Measurements from ENCODE around the gene CD36. TPM values are rescaled to one million over a fixed set of nuclear protein-coding genes. Genes with fewer than 3 reads are reported as not detected.

Gene CD36
- total and polyA plus RNA-seq, 10 of the 15 experiments (the other 5 are each of a cell fraction or from before 2014, with no cell fraction given), result 0.20 to 283 (median 172) TPM

GRCh38 chr7:80724249-80724871 lies 85.9 kb downstream of the CD36 start:
- intact Hi-C loops (cut with micrococcal nuclease; ENCODE audit: unreplicated experiment), result loop anchor here (5.0 kb wide), 1 partner anchor 48 kb away; no protein-coding TSS in a partner anchor
- no peaks in the 10 kb centered on the region for H3K4me1 ChIP-seq (ENCODE audit: control insufficient read depth, insufficient read depth, low read length)
- no peaks in the 10 kb centered on the region for H4K20me1 ChIP-seq (ENCODE audit: control insufficient read depth, insufficient read depth)
- no peak overlapping the region for H3K4me3 ChIP-seq
- RAD21 ChIA-PET (ENCODE audit: unreplicated experiment), result no interaction called here
- no peaks in the 10 kb centered on the region for H3K36me3 ChIP-seq (ENCODE audit: control insufficient read depth in 2 of 2, insufficient read depth in 2 of 2, low read length in 1 of 2)
- CTCF ChIA-PET, result no interaction called here
- no peak for FAIRE-seq
- no peak overlapping the region for H2AFZ ChIP-seq (ENCODE audit: control insufficient read depth, low read depth, low read length)
- in situ Hi-C loops (cut with MboI), result no loop called here
- DNase-seq (ENCODE audit: low read depth, low spot score), result no peak
- SMC1A ChIA-PET (ENCODE audit: uncharacterized antibody, unreplicated experiment), result interaction anchor here (0.7 kb wide), 1 partner anchor 81 kb away, joined by 3 read pairs; no protein-coding TSS in a partner anchor
- H3K27ac ChIP-seq (ENCODE audit: control insufficient read depth, insufficient read depth), result no peak overlapping the region
- no peaks in the 10 kb centered on the region for H3K27me3 ChIP-seq (replicated peaks in 1 of 2; ENCODE audit: control insufficient read depth in 2 of 2, insufficient read depth in 2 of 2, low read length in 1 of 2)
- H3K4me2 ChIP-seq (ENCODE audit: control insufficient read depth, insufficient read depth), result no peak overlapping the region
- BruUV-seq (replicated peaks), result no TSS peak
- no peak for ATAC-seq
- H3K79me2 ChIP-seq (ENCODE audit: control insufficient read depth, insufficient read depth, low read length), result no peaks in the 10 kb centered on the region
- POLR2A ChIA-PET, result no interaction called here
- H3K9me3 ChIP-seq (replicated peaks; ENCODE audit: control insufficient read depth, insufficient read depth, low read length), result no peaks in the 10 kb centered on the region
- H3K9ac ChIP-seq (ENCODE audit: control insufficient read depth, insufficient read depth, low read length), result no peak overlapping the region
- 18% methylated on average over 4 of the region's 4 CpGs for WGBS (ENCODE audit: insufficient coverage, insufficient replicate concordance, low lambda C conversion rate, missing lambda C conversion rate)
- TF ChIP-seq RBBP5 (conservative IDR thresholded peaks at IDR 0.05), result no peak
- TF ChIP-seq EGR1 (IDR thresholded peaks at IDR 0.05; ENCODE audit: borderline replicate concordance in 1 of 2, low read depth in 2 of 2, low read length in 2 of 2), result no peak
- TF ChIP-seq EP300 (IDR thresholded peaks at IDR 0.05; ENCODE audit: borderline replicate concordance in 1 of 2, control insufficient read depth in 1 of 2, low read depth in 2 of 2, low read length in 2 of 2), result no peak
- TF ChIP-seq SPI1 (IDR thresholded peaks at IDR 0.05; ENCODE audit: borderline replicate concordance, insufficient read depth, low read depth, low read length), result no peak
- no peak for TF ChIP-seq NFYB (IDR thresholded peaks at IDR 0.05; ENCODE audit: insufficient read depth, low read depth, low read length)
- no peak for TF ChIP-seq JUNB (IDR thresholded peaks at IDR 0.05)
- no peak for TF ChIP-seq SREBF1 (IDR thresholded peaks at IDR 0.05; ENCODE audit: low read length)
- no peak for TF ChIP-seq SKIL (IDR thresholded peaks at IDR 0.05; ENCODE audit: low read depth, poor library complexity, severe bottlenecking)
- no peak for TF ChIP-seq RELA (IDR thresholded peaks at IDR 0.05; ENCODE audit: borderline replicate concordance, partially characterized antibody)
- no peak for TF ChIP-seq ZBTB4 (CRISPR knock-in tag; IDR thresholded peaks at IDR 0.05)
- no peak for TF ChIP-seq MEF2A (IDR thresholded peaks at IDR 0.05; ENCODE audit: insufficient read depth, low read depth, low read length)
- TF ChIP-seq E2F4 (IDR thresholded peaks at IDR 0.05; ENCODE audit: low read depth, low read length), result no peak
- TF ChIP-seq KLF5 (IDR thresholded peaks at IDR 0.05; ENCODE audit: partially characterized antibody), result no peak
- TF ChIP-seq BHLHE40 (IDR thresholded peaks at IDR 0.05; ENCODE audit: borderline replicate concordance in 1 of 2, low read depth in 2 of 2, low read length in 1 of 2), result no peak
- no peak for TF ChIP-seq POLR2AphosphoS5 (IDR thresholded peaks at IDR 0.05; ENCODE audit: low read length)
- no peak for TF ChIP-seq IRF5 (IDR thresholded peaks at IDR 0.05; ENCODE audit: borderline replicate concordance)
